Naive thymus-derived CD4-positive, alpha-beta T cell (primary cell): ENCODE data around the gene ZNF526. TPM values are rescaled to one million over a fixed set of nuclear protein-coding genes. Genes with fewer than 3 reads are reported as not detected.
"Not testable (repeated sequence)": the region's sequence is repeated elsewhere in the genome, so short reads cannot be mapped to it uniquely, and the experiment has no call there.

Experiments
- ATAC-seq: fragments of 150-1000 bp; cut with Tn5 transposase; 2 replicates; pipeline ENCODE4 v1.10.0; 2021; ENCODE audit warnings: mild to moderate bottlenecking, moderate library complexity
- CTCF ChIA-PET: fragments of 350-600 bp; sonication (Branson Sonifier 250); formaldehyde crosslinking; loops from one replicate; lab custom pipeline; 2021; ENCODE audit warnings: antibody characterized with exemption; lab: Charles Lee
- POLR2A ChIA-PET: fragments of 350-600 bp; sonication (Branson Sonifier 250); formaldehyde crosslinking; loops from one replicate; lab custom pipeline; 2021; ENCODE audit warnings: antibody characterized with exemption, inconsistent platforms; lab: Charles Lee
- DNase-seq, 9 donors: peaks; one replicate each; pipeline versions ENCODE4 v3.0.0 to v3.0.0-alpha.2; 2020 to 2022; ENCODE audit warnings: mixed read lengths in 1 of 9
- H3K27ac ChIP-seq: one replicate; pipeline ENCODE4 v1.7.0; 2013; ENCODE audit warnings: mild to moderate bottlenecking, low read depth, low read length, moderate library complexity
- H3K27me3 ChIP-seq, 2 donors: one replicate each; pipeline ENCODE4 v1.7.0; 2013; ENCODE audit warnings: low read length in 2 of 2, mild to moderate bottlenecking in 2 of 2, moderate library complexity in 2 of 2; ENCODE audit not compliant: control insufficient read depth in 2 of 2, insufficient read depth in 2 of 2
- H3K36me3 ChIP-seq, 3 experiments: 1 replicate in 2 of 3; 2 replicates in 1 of 3; pipeline ENCODE4 v1.7.0; 2013; ENCODE audit warnings: low read length in 3 of 3, mild to moderate bottlenecking in 3 of 3, moderate library complexity in 1 of 3; ENCODE audit not compliant: insufficient read depth in 3 of 3, control insufficient read depth in 2 of 3
- H3K4me1 ChIP-seq, 2 donors: one replicate each; pipeline ENCODE4 v1.7.0; 2013; ENCODE audit warnings: low read length in 2 of 2, mild to moderate bottlenecking in 2 of 2, moderate library complexity in 1 of 2; ENCODE audit not compliant: control insufficient read depth in 2 of 2, insufficient read depth in 2 of 2
- H3K4me3 ChIP-seq: 2 replicates; pipeline ENCODE4 v1.7.0; 2013; ENCODE audit warnings: mild to moderate bottlenecking, low read length
- H3K9me3 ChIP-seq, 3 experiments: 1 replicate in 2 of 3; 2 replicates in 1 of 3; pipeline ENCODE4 v1.7.0; 2013; ENCODE audit warnings: low read length in 3 of 3; ENCODE audit not compliant: control insufficient read depth in 2 of 3
- H3K27ac Mint-ChIP-seq, 9 donors: one replicate each; pipeline ENCODE4 v1.8.0; 2020 to 2022; ENCODE audit warnings: mixed read lengths in 9 of 9, mild to moderate bottlenecking in 8 of 9, moderate library complexity in 5 of 9, inconsistent platforms in 2 of 9
- H3K27me3 Mint-ChIP-seq, 5 donors: one replicate each; pipeline ENCODE4 v1.8.0; 2021 to 2022; ENCODE audit warnings: mixed read lengths in 5 of 5, mild to moderate bottlenecking in 1 of 5
- H3K36me3 Mint-ChIP-seq, 5 donors: one replicate each; pipeline ENCODE4 v1.8.0; 2020 to 2022; ENCODE audit warnings: mixed read lengths in 5 of 5, mild to moderate bottlenecking in 3 of 5, inconsistent platforms in 1 of 5
- H3K4me1 Mint-ChIP-seq, 7 donors: one replicate each; pipeline ENCODE4 v1.8.0; 2020 to 2022; ENCODE audit warnings: mixed read lengths in 7 of 7, mild to moderate bottlenecking in 3 of 7, inconsistent platforms in 1 of 7
- H3K4me3 Mint-ChIP-seq, 10 donors: one replicate each; pipeline ENCODE4 v1.8.0; 2020 to 2022; ENCODE audit warnings: mild to moderate bottlenecking in 10 of 10, mixed read lengths in 10 of 10, moderate library complexity in 6 of 10, inconsistent platforms in 2 of 10
- H3K9me3 Mint-ChIP-seq, 11 donors: one replicate each; pipeline ENCODE4 v1.8.0; 2020 to 2022; ENCODE audit warnings: mixed read lengths in 11 of 11, mild to moderate bottlenecking in 4 of 11, inconsistent platforms in 1 of 11, moderate library complexity in 1 of 11
- intact Hi-C, 2 donors: fragments of 100-400 bp; cut with micrococcal nuclease; formaldehyde crosslinking; loops; one replicate each; pipeline ENCODE4 v1.15.1; 2023
- polyA plus RNA-seq, 2 donors: library from polyadenylated mRNA; unstranded; fragments of 300-500 nt; fragmentation: Illumina TruSeq; gene quantifications; one replicate each; pipeline ENCODE4 v1.2.3, GENCODE V29; 2021
- total RNA-seq, 6 experiments: library from RNA in 5 of 6; stranded (reverse) in 5 of 6; gene quantifications; 1 replicate in 5 of 6; 2 replicates in 1 of 6; pipeline ENCODE4 v1.2.3 and lab custom pipeline; 2021 to 2026

Gene ZNF526
- total and polyA plus RNA-seq, 7 experiments from 2014 or later, result 4.0 to 25.2 (median 11.8) TPM

DNA sequence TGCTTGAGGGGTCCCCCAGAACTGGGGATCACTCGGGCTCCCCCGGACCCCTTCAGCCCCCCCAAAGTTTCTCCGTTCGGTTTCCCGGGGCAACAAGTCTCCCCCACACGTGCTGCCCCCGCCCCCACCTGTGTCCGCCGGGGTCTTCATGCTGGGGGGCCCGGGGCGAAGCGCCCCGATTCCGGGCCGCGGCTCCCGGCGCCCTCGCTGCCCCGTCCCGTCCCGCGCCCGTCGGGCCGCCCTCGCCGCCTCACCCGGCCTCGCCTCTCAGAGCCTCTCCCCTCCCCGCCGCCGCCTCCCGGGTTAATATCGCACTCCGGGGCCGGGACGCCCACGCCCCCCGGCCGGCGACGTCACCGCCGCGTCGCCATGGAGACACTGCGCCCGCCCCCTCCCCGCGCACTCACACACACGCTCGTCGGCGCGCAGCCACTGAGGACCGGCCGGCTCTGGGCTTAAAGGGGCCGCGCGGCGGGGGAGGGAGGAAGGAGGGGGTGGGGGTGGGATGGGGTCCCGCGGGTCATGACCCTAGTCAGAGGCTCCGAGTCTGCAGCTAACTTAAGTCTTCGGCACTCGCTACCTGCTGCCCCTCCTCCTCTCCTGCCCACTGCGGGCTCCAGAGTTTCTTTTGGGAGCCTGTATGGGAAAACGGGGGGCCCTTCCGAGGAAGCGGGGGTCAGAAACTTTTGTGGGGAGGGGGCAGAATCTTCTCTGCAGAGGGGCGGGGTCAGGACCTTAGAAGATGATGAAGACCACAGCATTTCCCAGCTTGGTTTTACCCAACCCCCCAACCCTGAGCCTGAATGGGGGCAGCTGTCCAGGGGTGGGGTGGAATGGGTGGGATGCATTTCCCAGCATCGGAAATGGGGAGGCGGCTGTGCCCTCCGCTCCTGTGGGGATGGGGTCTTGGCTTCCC lies 35.0 kb downstream of the ZNF526 start, which contains the start of gene ERF:
TSS of gene ERF (minus strand) at position 279 of the 916 bp plus-strand sequence. CDS start at position 150, 129 bp downstream.
- Histone ChIP-seq H3K27ac (peak within 1 kb of the TSS; percentile 99), H3K4me3 (peak within 1 kb of the TSS; percentile 96)
- intact Hi-C loops, result loop anchor here (1.0 to 2.0 kb wide), 8 partner anchors 11 to 147 kb away; partner anchors contain the start of genes PAFAH1B3 (in 2 of the 2), PRR19 (in 2 of the 2) and ZNF526 (in 1 of the 2)

DNA sequence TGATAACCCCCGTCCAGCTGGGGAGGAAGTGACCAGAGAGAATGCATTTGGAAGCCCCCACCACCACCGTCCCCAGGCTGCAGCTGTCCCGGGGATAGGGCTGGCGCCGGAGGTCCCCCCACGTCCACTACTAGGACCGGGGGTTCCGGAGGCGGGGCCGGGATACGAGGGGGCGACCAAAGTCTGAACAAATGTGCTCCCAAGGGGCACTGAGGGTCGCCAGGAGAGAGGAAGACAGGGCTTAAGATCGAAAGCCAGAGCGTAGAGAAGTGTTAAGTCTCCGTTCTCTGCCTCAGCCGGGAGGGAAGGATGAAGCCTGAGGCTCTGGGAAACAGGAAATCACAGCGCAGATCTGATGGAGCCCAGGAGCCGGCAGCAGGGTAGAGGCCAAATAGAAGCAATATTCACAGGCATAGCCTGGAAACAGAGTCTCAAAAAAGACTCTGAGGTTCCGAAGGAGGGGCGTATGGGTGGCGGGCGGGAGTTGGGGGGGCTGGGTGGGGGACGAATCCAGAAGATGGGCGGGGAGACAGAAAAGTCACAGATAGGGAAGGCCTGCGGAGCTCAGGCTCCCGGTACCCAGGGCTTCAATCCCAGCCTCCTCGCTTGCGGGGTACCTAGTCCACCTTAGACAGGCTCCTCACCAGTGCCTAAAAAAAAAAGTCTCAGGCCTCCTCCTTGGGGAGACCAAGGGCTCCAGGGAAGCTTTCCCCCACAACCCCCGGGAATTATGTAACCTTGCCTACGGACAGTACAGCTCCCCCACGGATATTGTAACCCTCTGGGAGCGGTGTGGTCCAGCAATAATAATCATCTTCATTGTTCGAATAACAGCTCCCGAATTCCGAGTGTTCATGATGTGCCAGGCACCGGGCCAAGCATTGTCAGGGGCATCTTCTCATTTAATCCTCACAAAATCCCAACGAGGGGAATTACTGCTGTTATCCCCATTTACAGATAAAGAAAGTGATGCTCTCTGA lies 35.9 kb downstream of the ZNF526 start:
- Mint-ChIP-seq H3K4me1 (peaks cover 20 to 28% (median 25%) of the 10 kb centered on the region in 7 donors), H3K36me3 (peaks cover 0 to 4% (median 0%) of the 10 kb centered on the region in 5 donors), H3K27me3 (peaks cover 0 to 10% (median 0%) of the 10 kb centered on the region in 5 donors), H3K27ac (peak overlapping the region; percentile 42 to 92 (median 79)), H3K9me3 (peaks cover 0 to 2% (median 0%) of the 10 kb centered on the region in 11 donors), H3K4me3 (peak overlapping the region; percentile 42 to 99 (median 77))
- Histone ChIP-seq H3K4me1 (peaks cover 20 to 22% of the 10 kb centered on the region in 2 donors), H3K36me3 (peaks cover 0 to 10% (median 0%) of the 10 kb centered on the region in 3 experiments), H3K27me3 (no peaks in the 10 kb centered on the region), H3K4me3 (peak overlapping the region; percentile 61), H3K9me3 (no peaks in the 10 kb centered on the region), H3K27ac (peak overlapping the region; percentile 99)
- ChIA-PET CTCF (interaction anchor here (0.6 to 0.7 kb wide), 2 partner anchors 16 to 619 kb away, joined by 3 to 4 read pairs; no protein-coding TSS in a partner anchor), POLR2A (interaction anchor here (0.8 to 1.9 kb wide), 7 partner anchors 10 to 124 kb away, joined by 3 to 9 read pairs (median 6); partner anchors contain the start of genes GSK3A and POU2F2)
- ATAC-seq, result no peak
- intact Hi-C loops, result loop anchor here (1.0 to 2.0 kb wide), 6 partner anchors 12 to 148 kb away; partner anchors contain the start of genes PAFAH1B3 (in 2 of the 2) and PRR19 (in 2 of the 2)
- no peak for DNase-seq

More for the DNA sequence above, 35.0 kb downstream of the ZNF526 start, which contains the start of gene ERF:
- Mint-ChIP-seq H3K9me3 (peaks cover 0 to 2% (median 0%) of the 10 kb centered on the region in 11 donors), H3K4me1 (peaks cover 20 to 37% (median 30%) of the 10 kb centered on the region in 7 donors), H3K36me3 (peaks cover 0 to 4% (median 0%) of the 10 kb centered on the region in 5 donors), H3K27ac (peak within 1 kb of the TSS in 8 of 9 donors; percentile 43 to 92 (median 82)), H3K4me3 (peak within 1 kb of the TSS; percentile 42 to 99 (median 77)), H3K27me3 (peaks cover 0 to 10% (median 0%) of the 10 kb centered on the region in 5 donors)
- Histone ChIP-seq H3K36me3 (peaks cover 0 to 14% (median 0%) of the 10 kb centered on the region in 3 experiments), H3K27me3 (no peaks in the 10 kb centered on the region), H3K9me3 (no peaks in the 10 kb centered on the region), H3K4me1 (peaks cover 20 to 29% of the 10 kb centered on the region in 2 donors)
- ATAC-seq, result peak; percentile 90
- CTCF ChIA-PET, result no interaction called here
- POLR2A ChIA-PET, result interaction anchor here (0.8 to 1.9 kb wide), 6 partner anchors 9 to 45 kb away, joined by 3 to 9 read pairs (median 6); partner anchors contain the start of gene GSK3A
- DNase-seq, result peak; percentile 90 to 98 (median 94)

DNA sequence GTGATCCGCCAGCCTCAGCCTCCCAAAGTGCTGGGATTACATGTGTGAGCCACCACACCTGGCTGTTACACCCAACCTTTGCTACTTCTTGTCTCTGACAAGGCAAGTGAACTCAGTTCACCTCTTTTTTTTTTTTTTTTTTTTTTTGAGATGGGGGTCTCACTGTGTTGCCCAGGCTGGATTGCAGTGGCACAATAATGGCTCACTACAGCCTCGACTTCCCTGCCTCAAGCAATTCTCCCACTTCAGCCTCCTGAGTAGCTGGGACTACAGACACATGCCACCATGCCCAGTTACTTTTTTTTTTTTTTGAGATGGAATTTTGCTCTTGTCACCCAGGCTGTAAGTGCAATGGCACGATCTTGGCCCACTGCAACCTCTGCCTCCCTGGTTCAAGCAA lies 37.7 kb downstream of the ZNF526 start:
- H3K27ac Mint-ChIP-seq, result peak overlapping the region in 2 of 9 donors; percentile 14 to 23
- H3K9me3 ChIP-seq, DNase-seq, ATAC-seq, intact Hi-C loops, H3K27ac ChIP-seq, H3K4me3 Mint-ChIP-seq, H3K36me3 Mint-ChIP-seq, H3K27me3 ChIP-seq, H3K4me1 ChIP-seq, H3K4me3 ChIP-seq, H3K9me3 Mint-ChIP-seq: not testable (repeated sequence)
- CTCF ChIA-PET, result interaction anchor here (0.7 kb wide), 1 partner anchor 15 kb away, joined by 3 read pairs; no protein-coding TSS in a partner anchor
- H3K27me3 Mint-ChIP-seq, result peaks cover 0 to 17% (median 0%) of the 10 kb centered on the region in 5 donors
- POLR2A ChIA-PET, result interaction anchor here (0.9 kb wide), 2 partner anchors 15 to 138 kb away, joined by 3 read pairs; partner anchors contain the start of gene GSK3A
- H3K36me3 ChIP-seq, result peaks cover 0 to 10% (median 0%) of the 10 kb centered on the region in 3 experiments
- H3K4me1 Mint-ChIP-seq, result peaks cover 8 to 13% (median 12%) of the 10 kb centered on the region in 7 donors

DNA sequence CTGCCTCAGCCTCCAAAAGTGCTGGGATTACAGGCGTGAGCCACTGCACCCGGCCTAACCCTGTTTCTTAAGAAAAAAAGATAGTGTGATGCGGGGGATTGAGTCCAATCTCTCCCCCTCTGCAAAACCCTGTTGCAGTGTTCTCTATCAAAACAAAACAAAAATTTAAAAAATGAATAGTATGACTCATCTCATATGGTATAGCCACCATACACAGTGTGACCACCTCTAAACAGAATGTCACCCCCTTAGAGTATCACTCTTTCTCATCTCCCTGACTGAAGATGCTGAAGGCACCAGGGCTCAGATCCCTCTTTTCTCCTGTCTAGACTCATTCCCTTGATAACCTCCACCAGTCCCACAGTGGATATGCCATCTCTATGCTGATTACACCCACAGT lies 41.7 kb downstream of the ZNF526 start:
- intact Hi-C loops, result no loop called here
- Mint-ChIP-seq H3K4me3 (no peak overlapping the region), H3K36me3 (no peaks in the 10 kb centered on the region), H3K27me3 (peaks cover 0 to 8% (median 0%) of the 10 kb centered on the region in 5 donors), H3K27ac (peak overlapping the region in 1 of 9 donors; percentile 2), H3K4me1 (peaks cover 0 to 4% (median under 1%) of the 10 kb centered on the region in 7 donors), H3K9me3 (no peaks in the 10 kb centered on the region)
- H3K4me1 ChIP-seq, result no peaks in the 10 kb centered on the region
- no peaks in the 10 kb centered on the region for H3K27me3 ChIP-seq
- no peak for DNase-seq
- ChIA-PET CTCF (no interaction called here), POLR2A (interaction anchor here (1.2 kb wide), 1 partner anchor 15 kb away, joined by 5 read pairs; no protein-coding TSS in a partner anchor)
- H3K4me3 ChIP-seq, result no peak overlapping the region
- no peak for ATAC-seq
- H3K36me3 ChIP-seq, result no peaks in the 10 kb centered on the region
- H3K9me3 ChIP-seq, result no peaks in the 10 kb centered on the region
- no peak overlapping the region for H3K27ac ChIP-seq

DNA sequence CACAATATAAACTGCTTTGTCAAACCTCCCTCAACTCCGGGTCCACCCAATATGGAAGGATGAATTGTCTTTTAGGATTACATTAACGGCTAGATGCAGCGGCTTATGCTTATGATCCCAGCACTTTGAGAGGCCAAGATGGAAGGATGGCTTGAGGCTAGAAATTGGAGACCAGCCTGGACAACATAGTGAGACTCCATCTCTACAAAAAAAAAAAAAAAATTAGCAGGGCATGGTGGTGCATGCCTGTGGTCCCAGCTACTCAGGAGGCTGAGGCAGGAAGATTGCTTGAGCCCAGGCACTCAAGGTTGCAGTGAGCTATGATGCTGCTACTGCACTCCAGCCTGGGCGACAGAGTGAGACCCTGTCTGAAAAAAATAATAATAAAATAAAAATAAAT lies 46.0 kb downstream of the ZNF526 start:
- Mint-ChIP-seq H3K4me3 (peak overlapping the region in 1 of 10 donors; percentile 5), H3K4me1 (peaks cover 6 to 24% (median 17%) of the 10 kb centered on the region in 7 donors), H3K27ac (peak overlapping the region in 2 of 9 donors; percentile 56 to 65)
- H3K4me3 ChIP-seq, H3K36me3 Mint-ChIP-seq, H3K9me3 ChIP-seq, DNase-seq, H3K27ac ChIP-seq, CTCF ChIA-PET, H3K27me3 ChIP-seq, ATAC-seq, H3K27me3 Mint-ChIP-seq, H3K36me3 ChIP-seq, H3K9me3 Mint-ChIP-seq: not testable (repeated sequence)
- H3K4me1 ChIP-seq, result peaks cover 17 to 23% of the 10 kb centered on the region in 2 donors
- intact Hi-C loops, result loop anchor here in 1 of 2 donors (5.0 kb wide), 1 partner anchor 1004 kb away; the partner anchor contains the start of gene HNRNPUL1
- POLR2A ChIA-PET, result interaction anchor here (1.7 kb wide), 1 partner anchor 23 kb away, joined by 5 read pairs; the partner anchor contains the start of gene GSK3A
